COLO668 (cell line): ENCODE results near the gene CAPS.
A peak's percentile ranks its signal among the peaks of the same experiment; 100 is the strongest.
"Not testable (repeated sequence)": the region's sequence is repeated elsewhere in the genome, so short reads cannot be mapped to it uniquely, and the experiment has no call there.

Experiments
- DNase-seq: peaks from one replicate; lab custom pipeline; 2025; ENCODE audit not compliant: unreplicated experiment; lab: John Stamatoyannopoulos, UW

CAPS gene

DNA sequence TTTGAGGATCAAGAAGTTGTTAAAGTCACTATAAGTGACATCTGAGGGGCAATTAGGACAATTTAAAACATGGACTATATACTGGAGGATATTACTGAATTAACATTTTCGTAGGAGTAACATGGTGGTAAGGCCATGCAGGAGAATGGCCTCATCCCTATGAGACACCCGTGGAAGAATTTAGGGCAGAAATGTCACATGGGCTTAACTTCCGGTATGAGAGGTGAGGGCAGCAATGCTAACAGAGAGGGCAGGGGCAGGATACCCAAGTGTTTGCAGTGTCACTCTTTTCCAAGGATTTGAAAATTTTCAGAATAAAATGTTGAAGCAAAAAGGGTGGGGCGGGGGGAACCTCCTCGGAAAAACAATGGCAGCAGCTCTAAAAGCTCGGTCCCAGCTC, 40.2 kb downstream of the CAPS start:
- DNase-seq: no peak

DNA sequence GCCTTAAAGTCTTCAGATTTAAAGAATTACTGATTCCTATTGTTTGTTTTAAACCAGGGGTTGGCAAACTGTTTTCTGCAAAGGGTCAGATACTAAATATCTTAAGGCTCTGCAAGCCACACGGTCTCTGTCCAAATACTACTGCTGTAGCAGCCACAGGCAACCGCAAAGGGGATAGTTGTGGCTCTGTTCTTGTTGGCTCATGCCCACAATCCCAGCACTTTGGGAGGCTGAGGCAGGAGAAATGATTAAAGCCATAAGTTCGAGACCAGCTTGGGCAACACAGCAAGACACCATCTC, 41.5 kb downstream of the CAPS start:
- no peak for DNase-seq

DNA sequence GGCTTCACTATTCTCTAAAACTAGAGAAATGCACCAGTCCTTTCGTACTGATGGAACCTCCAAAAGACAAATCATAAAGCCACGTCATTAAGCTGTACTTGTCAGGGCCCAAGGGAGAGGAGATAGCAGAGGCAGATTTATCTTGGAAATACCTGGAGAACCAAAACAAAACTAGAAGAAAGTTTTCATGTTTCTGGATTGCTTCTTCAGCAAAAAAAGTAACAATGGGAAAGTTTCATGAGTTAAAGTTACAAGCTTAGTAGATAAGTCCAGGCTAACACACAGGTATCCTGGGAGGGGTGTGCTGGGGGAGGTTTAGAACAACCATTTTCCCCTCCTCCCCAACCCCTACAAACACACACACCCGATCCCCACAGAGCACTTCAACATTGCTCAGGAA, 42.3 kb downstream of the CAPS start:
- no peak for DNase-seq

DNA sequence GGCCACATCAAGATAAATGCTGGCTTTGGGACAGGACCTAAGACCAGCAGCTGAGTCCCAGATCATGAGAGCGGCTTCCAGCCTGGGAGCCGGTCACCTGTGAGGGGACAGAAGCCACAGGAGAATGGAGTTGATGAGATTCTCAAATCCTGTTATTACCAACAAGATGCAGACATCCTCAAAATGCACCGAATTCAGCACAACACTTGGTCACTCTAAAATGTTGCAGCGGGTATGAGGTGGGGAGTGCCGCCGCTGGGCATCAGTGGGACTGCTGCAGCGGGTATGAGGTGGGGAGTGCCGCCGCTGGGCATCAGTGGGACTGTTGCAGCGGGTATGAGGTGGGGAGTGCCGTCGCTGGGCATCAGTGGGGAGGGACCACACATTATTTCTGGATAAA, 42.7 kb downstream of the CAPS start:
- no peak for DNase-seq

DNA sequence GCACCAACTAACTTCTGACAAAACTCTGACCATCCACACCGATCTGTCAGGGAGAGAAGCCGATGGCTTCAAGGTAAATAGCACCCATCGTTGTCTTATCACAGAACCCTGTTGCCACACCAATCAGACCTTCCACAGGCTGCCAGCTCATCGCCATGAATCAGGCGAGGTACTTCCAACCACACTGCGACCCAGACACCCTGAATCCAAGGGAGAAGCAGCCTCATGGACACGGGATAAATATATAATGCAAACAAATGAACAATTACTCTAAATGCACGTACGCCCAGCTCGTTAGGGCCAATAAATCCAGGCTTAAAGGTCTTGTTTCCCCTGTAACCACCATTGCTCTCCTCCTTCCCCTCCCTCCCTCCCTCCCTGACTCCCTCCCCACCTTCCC, 43.1 kb downstream of the CAPS start:
- DNase-seq: peak; percentile 49

DNA sequence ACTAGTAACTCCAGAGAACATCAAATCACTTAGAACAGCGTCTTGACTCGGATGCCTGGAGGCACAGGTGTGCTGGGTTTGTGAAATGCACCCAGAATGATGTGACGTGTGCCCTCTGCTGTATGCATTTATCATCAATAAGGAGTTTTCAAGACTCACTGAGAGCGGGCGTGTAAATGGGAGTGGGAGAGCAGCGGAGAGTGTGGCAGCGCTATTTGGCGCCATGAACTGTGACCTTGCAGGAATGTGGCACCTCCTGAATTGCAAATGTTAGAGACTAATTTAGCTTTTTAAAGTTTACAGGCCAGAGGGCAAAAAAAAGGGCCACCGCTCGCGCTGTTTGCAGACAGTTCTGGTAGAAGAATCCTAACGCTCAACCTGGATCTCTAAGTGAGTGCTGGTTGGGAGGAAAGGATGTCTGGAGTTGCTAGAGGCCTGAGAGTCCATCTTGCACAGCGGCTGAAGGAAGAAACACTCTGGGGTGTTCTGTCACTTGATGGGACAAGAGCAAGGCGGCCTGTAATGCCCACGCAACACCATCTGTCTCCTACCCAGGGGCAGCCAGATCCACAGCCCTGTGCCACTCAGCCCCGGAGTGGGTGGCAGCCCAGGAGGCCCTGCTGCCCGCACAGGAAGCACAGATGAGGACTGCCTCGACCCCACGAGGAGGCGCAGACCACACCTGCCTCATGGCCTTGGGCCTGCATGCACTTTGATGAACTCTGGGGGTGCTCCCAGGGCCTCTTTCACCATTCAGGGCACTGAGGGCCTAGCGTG, 44.2 kb downstream of the CAPS start:
- no peak for DNase-seq

DNA sequence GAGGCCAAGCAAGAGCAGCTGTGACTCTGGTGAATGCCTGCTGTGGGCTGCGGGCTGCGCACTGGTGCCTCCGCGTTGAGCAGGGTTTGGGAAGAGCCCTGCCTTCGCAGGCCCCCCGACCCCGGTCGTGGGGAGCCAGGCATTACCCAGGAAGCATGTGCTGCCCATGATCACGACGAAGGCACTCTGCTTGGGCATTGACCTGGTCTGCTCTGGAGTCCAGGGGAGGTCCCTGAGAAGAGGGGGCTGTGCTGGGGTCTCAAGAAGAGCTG, 44.7 kb downstream of the CAPS start:
- DNase-seq: no peak

DNA sequence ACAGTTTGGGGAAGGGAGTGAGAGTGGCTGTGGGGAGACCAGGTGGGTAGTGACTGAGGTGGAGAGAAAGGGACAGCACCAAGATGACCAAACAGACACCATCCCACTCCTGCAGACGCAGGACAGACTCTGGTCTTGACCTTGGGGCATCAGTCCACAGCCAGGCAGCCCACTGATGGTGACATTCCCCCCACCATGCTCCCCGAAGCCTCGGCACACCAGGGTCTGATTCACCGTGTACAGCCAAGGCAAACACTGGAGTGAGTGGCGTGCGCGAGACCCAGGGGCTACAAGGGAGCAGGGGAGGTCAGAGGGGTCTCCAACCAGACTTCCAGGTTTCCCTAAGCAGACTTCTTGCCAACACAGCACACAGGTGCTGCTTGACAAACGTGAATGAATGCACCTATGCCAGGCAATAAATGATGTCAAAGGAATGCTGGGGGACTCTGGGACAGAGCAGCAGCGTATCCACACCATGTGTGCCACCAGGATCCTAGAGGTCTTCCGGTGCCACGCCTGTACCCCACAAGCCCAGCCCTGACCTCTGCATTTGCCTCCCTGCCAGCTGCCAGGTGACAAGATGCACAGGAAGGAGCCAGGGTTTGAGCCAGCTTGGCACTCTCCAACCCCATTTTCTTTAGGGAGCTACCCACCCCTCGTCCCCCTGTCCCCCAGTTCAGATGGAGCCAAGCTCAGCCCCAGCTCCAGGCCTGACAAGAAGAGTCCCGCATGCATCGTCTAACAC, 45.4 kb downstream of the CAPS start:
- DNase-seq: no peak

DNA sequence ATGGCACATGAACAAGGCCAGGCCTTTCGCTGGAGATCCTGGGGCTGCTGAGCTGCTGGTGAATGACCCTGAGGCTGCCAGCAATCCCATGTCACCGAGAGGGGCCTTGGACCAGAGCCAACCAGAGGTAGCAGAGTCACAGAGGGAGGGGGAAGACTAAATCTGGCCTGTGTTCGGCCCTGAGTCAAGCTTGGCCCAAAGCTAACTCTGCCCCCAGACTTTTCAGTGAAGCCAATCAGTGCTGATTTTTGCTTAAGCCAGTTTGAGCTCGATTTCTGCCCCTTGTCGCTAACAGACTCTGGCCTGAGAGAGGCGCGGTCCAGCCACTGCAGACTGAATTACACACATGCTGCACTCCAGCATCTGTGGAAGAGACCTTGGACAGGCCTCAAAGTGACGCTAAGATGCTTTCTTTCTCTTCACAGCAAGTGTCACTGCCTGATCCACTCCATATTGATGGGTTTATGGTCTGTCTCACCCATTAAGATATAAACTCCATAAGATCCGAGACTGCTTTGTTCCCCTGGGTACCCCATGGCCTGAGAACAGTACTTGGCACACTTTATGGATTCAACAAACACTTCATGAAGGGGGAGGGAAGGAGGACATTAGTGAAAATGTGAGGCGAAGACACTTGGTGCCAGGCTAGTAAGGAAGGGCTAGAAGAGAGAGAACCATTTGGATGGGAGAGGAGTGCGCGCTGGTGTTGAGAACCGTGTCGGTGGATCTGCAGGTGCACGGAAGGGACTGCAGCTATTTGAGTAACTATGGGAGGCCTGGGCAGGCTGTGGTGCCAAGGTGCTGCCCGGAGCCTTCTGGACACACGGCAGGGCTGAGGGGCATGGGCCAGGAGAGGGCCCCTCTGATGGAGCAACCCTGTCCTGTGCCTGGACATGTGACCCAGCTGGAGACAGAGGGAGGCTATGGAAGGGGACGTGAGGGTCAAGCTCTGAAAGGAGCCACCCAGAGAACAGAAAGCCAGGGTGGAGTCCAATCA, 46.2 kb downstream of the CAPS start:
- peak; percentile 61 for DNase-seq

DNA sequence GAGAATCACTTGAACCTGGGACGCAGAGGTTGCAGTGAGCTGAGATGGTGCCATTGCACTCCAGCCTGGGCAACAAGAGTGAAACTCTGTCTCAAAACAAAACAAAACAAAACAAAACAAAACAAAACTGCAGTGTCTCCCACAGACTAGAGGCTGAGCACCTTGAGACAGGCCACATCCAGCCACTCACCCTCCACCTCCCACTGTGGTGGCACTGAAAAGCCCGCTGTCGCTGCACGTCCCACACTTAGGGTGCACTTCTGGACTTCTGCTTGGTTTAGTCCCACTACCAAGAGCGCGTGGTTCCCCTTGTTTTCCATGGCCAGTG, 47.6 kb downstream of the CAPS start:
- not testable (repeated sequence) for DNase-seq

DNA sequence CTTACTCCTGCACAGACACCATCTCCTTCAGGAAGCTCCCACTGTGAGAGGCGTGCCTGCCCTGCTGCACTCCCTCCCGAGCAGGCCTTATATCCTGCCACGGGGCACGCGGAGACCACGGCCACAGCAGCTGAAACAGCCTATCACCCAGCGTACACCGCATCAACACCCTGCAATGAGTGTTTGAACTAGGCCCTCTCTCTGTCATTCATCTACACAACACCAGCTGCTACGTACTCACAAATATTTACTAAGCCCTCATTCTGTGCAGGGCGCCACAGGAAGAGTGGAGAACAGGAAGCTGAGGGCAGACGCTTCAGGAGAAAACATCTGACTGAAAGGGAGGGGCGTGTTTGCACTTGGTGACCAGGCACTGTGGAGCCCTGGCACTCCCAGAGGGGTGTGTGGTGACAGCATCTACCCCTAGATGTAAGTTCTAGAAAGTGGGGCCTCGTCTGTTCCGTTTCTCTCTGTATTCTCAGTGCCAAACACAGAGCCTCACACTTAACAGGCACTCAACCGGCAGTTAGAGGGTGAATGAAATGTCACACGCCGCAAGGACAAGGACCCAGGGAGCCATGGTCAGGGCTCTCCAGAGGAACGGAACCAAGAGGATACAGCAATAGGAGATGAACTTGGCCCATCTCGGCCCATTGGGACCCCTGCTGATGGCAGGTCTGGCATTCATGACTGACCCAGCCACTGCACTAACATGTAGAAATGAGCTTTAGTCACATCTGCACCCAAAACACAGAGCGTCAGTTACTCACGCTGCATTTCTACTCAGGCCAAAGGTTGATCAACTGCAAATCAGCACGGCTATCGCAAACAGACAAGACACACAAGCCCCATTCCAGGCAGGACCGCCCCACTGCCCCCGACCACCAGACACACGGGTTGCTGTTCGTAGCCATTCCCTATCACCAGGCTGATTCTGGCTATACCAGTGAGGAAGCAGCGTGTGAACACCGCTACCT, 48.2 kb downstream of the CAPS start:
- DNase-seq: peak; percentile 93

DNA sequence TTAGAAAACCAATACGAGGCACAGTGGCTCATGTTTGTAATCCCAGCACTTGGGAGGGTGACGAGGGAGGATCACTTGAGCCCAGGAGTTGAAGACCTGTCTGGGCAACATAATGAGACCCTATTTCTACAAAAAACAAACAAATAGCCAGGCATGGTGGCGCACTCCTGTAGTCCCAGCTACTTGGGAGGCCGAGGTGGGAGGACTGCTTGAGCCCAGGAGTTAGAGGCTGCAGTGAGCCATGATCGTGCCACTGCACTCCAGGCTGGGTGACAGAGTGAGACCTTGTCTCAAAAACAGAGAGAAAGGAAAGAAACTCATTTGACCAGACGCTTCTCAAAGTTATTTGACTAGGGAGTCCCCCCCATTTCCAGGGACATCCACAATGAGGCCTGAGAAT, 49.2 kb downstream of the CAPS start:
- not testable (repeated sequence) for DNase-seq

DNA sequence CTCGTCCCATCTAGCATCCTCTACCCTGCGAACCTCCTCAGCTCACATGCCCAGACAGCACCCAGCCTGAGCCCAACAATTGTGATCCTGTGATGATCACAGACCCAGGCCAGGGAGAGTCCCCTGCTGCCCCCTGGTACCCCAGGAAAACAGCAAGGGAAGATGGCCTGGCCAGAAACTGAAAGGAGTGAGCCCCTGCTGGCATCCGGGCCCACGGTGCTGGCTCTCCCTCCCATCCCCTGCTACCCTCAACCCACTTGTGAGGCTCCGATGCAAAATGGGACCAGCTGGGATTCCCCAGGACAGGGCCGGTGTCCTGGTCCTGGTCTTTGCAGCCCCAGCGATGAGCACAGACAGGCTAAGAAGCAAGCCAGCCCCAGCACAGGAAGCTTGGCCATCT, 49.8 kb downstream of the CAPS start:
- no peak for DNase-seq

DNA sequence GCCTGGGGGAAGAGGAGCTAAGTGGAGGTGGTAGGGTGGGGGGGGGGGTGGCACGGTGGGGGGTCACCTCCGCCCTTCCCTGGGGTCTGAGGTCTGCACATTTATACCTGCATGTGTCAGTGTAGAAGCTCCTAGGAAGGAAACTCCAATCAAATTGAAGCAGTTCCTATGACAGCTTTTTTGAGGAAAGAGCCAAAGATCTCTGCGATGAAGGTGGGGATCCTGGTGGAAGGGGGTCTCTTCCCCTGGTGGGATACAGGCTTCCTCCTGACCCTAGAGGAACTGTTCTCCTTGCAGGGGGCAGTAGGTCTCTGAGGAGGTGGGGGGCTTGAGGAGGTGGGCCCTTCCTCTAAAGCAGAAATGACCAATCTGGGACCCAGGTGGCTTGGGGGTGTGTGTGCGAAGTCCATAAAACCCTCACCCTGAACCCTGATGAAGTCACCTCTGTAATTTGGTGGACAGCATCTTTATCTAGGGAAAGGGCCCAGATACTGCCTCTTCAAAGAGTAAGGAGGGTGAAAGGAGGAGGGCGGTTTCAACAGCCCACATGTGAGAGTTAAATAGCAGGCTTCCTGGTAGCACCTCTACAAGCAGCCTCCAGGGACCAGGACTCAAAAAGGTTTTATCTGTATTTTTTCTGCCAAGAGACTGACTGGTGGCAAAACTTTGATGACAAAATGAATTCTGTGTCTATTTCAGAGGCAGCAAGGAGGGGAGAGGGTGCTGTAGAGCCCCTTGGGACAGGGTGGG, 50.9 kb downstream of the CAPS start:
- no peak for DNase-seq
